Measurements from ENCODE around the gene FAH. TPM values are rescaled to one million over a fixed set of nuclear protein-coding genes. Genes with fewer than 3 reads are reported as not detected.

Gene FAH
- polyA plus RNA-seq, 3 donors = 16.5 to 25.4 (median 24.0) TPM

DNA sequence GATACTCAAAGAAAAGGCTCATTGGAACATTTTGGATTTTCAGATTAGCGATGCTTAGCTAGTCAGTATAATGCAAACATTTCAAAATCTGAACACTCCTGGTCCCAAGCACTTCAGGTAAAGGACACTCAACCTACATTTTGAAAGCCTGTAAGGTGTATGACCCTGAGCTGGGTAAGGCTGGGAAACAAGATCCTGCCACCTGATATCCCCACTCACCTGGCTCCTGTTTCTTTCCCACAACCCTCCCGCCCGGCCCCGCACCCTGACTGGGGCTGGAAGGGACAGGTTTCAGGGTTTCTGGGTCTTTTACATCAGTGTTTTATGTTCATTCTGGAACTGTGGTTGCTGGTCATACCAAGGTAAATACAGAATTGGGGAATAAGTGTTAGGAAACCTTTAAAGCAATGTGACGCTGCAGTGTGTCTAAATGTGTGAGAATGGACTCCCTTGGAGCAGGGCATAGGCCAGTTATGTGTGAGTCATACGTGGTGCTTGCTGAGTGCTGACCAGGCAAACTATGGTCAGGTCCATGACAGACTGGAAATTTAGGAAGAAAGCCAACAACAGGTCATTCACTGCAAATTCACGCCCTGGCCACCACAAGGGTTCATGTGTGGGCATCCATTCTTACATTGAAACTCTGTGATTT lies 76.3 kb downstream of the FAH start:
- no peak overlapping the region for H3K4me3 Mint-ChIP-seq
- Histone ChIP-seq H3K27me3 (ENCODE audit: control insufficient read depth in 2 of 2, insufficient read depth in 2 of 2, low read length in 2 of 2) (peaks cover 0 to 5% of the 10 kb centered on the region in 2 donors), H4K20me1 (ENCODE audit: insufficient read depth, low read length) (no peaks in the 10 kb centered on the region), H3K4me1 (ENCODE audit: control insufficient read depth in 1 of 2, insufficient read depth in 2 of 2, low read length in 2 of 2) (no peaks in the 10 kb centered on the region), H3K36me3 (replicated peaks in 1 of 2; ENCODE audit: control insufficient read depth in 1 of 2, insufficient read depth in 2 of 2, low read length in 2 of 2) (no peaks in the 10 kb centered on the region), H3K9ac (ENCODE audit: insufficient read depth, low read length, poor library complexity, severe bottlenecking) (no peak overlapping the region), H3K79me2 (ENCODE audit: insufficient read depth, low read length) (no peaks in the 10 kb centered on the region), H3K4me2 (replicated peaks; ENCODE audit: extremely low read depth, low read length, poor library complexity, severe bottlenecking) (no peak overlapping the region), H3K4me3 (replicated peaks in 1 of 3; ENCODE audit: low read depth in 2 of 3, low read length in 3 of 3) (no peak overlapping the region), H2AFZ (ENCODE audit: insufficient read depth, low read depth, low read length, poor library complexity, severe bottlenecking) (no peak overlapping the region), H3K9me3 (replicated peaks in 1 of 2; ENCODE audit: control insufficient read depth in 1 of 2, insufficient read depth in 1 of 2, low read length in 2 of 2) (no peaks in the 10 kb centered on the region), H3K27ac (ENCODE audit: low read depth in 1 of 2, low read length in 2 of 2) (no peak overlapping the region)
- H3K27me3 Mint-ChIP-seq (ENCODE audit: low read depth in 3 of 3) = peaks cover 11 to 17% (median 12%) of the 10 kb centered on the region in 3 donors
- no peaks in the 10 kb centered on the region for H3K4me1 Mint-ChIP-seq
- TF ChIP-seq CTCF (IDR thresholded peaks at IDR 0.05) = no peak
- 89% methylated on average over 3 of the region's 7 CpGs for WGBS (ENCODE audit: insufficient coverage)
- no peaks in the 10 kb centered on the region for H3K36me3 Mint-ChIP-seq
- no peak for DNase-seq
- intact Hi-C loops (cut with micrococcal nuclease) = no loop called here
- peaks cover 0 to 8% (median 0%) of the 10 kb centered on the region in 7 donors for H3K9me3 Mint-ChIP-seq
- no peak overlapping the region for H3K27ac Mint-ChIP-seq

DNA sequence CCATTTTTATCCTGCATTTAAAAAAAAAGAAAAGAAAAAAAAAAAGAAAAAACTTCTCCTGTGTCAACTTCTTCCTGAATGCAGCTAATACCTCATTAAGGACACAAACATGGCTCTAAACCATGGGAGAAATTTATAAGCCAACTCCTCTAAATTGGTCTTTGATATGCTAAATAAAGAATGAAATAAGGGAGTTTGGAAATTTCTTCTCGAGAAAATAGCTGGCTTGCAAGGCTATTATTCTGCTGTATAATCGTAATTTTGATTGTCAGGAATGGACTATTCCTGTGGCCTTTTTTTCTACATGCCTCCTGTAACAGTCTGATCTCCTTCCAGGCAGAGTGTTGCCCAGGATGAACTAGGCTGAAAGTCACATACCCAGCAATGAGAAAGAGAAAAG lies 78.6 kb downstream of the FAH start:
- WGBS (ENCODE audit: insufficient coverage) = no CpG with 5 or more reads among the region's 2 CpGs
- Histone ChIP-seq H3K4me1 (ENCODE audit: control insufficient read depth in 1 of 2, insufficient read depth in 2 of 2, low read length in 2 of 2) (no peaks in the 10 kb centered on the region), H3K9me3 (replicated peaks in 1 of 2; ENCODE audit: control insufficient read depth in 1 of 2, insufficient read depth in 1 of 2, low read length in 2 of 2) (no peaks in the 10 kb centered on the region), H3K36me3 (replicated peaks in 1 of 2; ENCODE audit: control insufficient read depth in 1 of 2, insufficient read depth in 2 of 2, low read length in 2 of 2) (no peaks in the 10 kb centered on the region), H3K27ac (ENCODE audit: low read depth in 1 of 2, low read length in 2 of 2) (no peak overlapping the region), H3K4me3 (replicated peaks in 1 of 3; ENCODE audit: low read depth in 2 of 3, low read length in 3 of 3) (no peak overlapping the region), H3K27me3 (ENCODE audit: control insufficient read depth in 2 of 2, insufficient read depth in 2 of 2, low read length in 2 of 2) (peaks cover 0 to 2% of the 10 kb centered on the region in 2 donors), H2AFZ (ENCODE audit: insufficient read depth, low read depth, low read length, poor library complexity, severe bottlenecking) (no peak overlapping the region), H3K9ac (ENCODE audit: insufficient read depth, low read length, poor library complexity, severe bottlenecking) (no peak overlapping the region), H4K20me1 (ENCODE audit: insufficient read depth, low read length) (no peaks in the 10 kb centered on the region), H3K79me2 (ENCODE audit: insufficient read depth, low read length) (no peaks in the 10 kb centered on the region), H3K4me2 (replicated peaks; ENCODE audit: extremely low read depth, low read length, poor library complexity, severe bottlenecking) (no peak overlapping the region)
- no peak for TF ChIP-seq CTCF (IDR thresholded peaks at IDR 0.05)
- Mint-ChIP-seq H3K9me3 (peaks cover 0 to 4% (median 0%) of the 10 kb centered on the region in 7 donors), H3K4me3 (no peak overlapping the region), H3K27ac (no peak overlapping the region), H3K27me3 (ENCODE audit: low read depth in 3 of 3) (peaks cover 10 to 26% (median 11%) of the 10 kb centered on the region in 3 donors), H3K4me1 (no peaks in the 10 kb centered on the region), H3K36me3 (no peaks in the 10 kb centered on the region)
- intact Hi-C loops (cut with micrococcal nuclease) = loop anchor here in 1 of 2 donors (5.0 kb wide), 1 partner anchor 849 kb away; no protein-coding TSS in a partner anchor
- no peak for DNase-seq
